Stimulated activated CD4-positive, alpha-beta T cell treated with anti-CD3 and anti-CD28 coated beads, Interleukin-12 subunit alpha, Interleukin-12 subunit beta, amount 100 ng/mL, for 24 hours (primary cell): ENCODE measurements around the gene IL15RA.
"Not testable (repeated sequence)": the region's sequence is repeated elsewhere in the genome, so short reads cannot be mapped to it uniquely, and the experiment has no call there.

ENCODE experiments used
- DNase-seq, 2 experiments: peaks; one replicate each; pipeline ENCODE4 v3.0.0-alpha.2; 2020; ENCODE audit warnings: low read depth in 2 of 2

The IL15RA gene

DNA sequence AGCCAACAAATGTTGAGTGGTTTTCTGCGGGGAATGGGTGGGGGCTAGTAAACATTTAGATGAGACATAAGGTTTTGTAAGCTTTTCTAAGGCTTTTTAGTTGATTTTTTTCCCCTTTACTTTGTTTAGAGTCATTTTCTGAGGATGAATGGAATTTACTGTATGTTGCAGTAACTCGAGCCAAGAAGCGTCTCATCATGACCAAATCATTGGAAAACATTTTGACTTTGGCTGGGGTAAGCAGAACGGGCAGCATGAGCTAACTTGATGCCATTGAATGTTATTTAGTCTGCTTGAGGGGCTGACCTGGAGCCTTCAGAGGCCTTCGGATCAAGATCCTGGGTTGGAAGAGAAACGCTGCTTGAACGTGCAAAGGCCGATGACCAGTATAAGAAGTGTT lies 50.0 kb downstream of the IL15RA start:
- no peak for DNase-seq

DNA sequence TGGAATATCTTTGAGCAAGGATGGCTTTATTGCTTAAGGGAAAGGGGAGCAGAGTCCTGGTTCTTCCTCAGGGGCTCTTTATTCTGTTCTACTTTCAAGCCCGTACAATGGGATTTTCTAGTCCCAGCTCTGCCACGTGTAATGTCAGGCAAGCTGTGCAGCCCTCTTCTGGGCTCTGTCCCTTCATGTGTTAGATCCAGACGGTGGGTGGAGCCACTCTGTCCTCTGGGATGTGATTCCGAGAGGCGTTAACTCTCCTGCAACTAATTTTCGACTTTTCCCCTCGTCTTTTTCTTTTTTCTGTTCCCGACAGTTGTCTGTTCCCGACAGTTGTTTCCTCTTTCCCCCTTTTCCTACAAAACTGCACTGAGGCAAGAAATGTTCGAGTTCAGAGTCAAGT lies 52.5 kb downstream of the IL15RA start:
- no peak for DNase-seq

DNA sequence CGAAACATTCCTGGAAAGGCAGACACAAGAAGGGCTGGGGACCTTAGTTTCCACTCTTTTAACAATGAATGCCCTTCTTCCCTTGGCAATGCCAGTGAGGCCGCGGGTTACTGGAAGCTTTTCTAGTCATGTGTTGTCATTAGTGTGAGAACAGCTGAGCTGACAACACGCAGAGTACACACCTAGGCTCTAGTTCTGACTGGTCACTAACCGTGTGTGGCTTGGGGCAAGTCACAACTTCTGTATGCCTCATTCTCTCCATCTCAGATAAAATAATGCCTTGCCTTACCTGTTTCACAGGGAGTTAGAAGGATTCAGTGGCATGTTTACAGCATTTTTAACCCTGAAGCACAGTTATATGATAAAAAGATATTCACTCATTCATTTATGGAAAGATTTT lies 55.6 kb downstream of the IL15RA start:
- DNase-seq, result no peak

DNA sequence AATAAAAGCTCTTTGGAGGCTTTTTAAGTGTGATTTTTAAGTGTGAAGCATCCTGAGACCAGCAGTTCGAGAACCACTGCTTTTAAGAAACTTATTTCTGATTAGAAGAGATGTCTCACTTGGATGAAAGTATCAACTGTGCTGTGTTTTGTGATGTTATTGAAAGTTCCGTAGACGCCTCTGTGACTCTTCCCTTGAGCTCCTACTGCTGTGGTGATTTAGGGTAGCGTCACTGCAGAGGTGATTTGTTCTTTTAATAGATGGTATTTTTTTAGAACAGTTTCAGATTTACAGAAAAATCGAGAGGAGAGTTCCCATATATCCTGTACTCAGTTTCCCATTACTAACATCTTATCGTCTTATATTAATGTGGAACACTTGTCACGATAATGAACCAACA lies 57.8 kb downstream of the IL15RA start:
- DNase-seq, result no peak

DNA sequence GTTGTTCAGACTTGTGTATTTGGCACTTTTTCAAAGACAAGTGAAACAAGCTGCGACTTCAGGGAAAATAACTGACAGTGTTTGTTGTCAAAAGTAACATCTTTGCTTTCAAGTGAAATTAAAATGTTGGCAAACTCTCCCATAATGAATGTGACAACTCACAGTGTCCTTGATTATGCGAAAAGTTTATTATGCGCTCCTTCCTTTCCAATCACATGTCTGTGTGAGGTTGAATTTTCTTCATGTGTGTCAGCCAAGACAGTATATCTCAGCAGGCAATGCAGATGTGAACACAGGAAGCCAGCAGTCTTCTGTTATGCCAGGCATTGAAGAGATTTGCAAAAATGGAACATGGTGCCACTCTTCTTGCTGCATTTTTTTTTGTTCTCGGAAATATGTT lies 58.6 kb downstream of the IL15RA start:
- no peak for DNase-seq

DNA sequence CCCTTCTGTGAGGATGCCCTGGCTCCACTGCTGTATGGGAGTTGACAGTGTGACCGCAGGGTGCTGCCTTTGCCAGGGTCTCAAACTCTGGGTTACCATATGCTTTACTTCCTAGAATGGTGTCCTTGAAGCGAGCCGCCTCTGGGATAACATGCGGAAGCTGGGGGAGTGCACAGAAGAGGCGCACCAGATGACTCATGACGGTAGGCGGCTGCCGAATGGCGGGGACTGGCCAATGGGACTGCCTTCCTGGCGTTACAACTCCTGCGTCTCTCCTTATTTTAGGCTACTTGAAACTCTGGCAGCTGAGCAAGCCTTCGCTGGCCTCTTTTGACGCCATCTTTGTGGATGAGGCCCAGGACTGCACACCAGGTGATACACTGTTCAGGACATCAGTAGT lies 60.0 kb downstream of the IL15RA start:
- no peak for DNase-seq

DNA sequence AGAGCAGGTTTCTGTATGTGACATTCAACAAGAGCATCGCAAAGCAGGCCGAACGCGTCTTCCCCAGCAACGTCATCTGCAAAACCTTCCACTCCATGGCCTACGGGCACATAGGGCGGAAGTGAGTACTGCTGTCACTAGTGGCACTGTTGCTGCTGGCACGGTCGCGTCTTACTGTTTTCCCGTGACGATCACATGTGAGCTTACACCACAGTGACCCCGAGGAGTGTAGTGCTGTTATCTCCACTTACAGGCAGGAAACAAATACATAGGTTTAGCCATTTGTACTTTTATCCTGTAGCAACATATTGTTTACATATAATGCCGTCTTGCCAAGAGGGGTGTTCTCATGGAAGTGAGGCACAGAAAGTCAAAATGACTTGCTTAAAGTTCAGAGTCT lies 61.9 kb downstream of the IL15RA start:
- no peak for DNase-seq

DNA sequence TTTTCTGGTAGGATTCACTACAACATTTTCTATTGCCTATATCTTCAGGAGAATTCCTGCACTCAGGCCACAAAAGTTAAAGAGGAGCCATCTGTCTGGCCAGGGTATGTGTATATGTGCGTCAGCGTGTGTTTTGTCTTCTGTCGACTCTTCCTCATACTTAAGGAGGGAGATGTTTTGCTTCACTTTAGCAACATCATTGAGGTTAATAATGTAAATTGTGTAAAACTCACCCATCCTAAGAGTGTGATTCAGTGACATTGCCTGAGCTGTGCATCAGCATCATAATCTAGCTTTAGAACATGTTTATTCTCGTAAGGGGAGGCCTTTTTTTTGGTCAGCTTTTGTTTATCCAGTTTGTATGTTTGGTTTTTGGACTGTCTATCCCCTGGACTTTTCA lies 63.6 kb downstream of the IL15RA start:
- no peak for DNase-seq

DNA sequence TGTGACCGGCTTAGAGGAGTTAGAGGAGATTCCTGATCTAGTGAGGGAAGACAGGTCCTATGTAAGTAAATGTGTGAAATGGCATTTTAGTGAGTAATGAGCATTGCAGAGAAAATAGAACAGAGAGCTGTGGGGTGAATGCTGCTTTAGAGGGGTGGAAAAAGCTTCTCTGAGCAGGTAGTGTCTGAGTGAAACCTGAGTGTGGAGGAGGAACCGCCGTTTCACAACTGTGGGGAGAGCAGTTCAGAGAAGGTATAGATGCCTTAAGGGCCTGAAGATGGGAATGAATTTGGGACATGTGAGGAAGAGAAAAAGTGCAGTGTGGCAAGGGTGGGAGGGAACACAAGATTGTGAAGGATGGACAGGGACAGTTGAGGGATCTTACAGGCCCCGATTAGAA lies 65.7 kb downstream of the IL15RA start:
- no peak for DNase-seq

DNA sequence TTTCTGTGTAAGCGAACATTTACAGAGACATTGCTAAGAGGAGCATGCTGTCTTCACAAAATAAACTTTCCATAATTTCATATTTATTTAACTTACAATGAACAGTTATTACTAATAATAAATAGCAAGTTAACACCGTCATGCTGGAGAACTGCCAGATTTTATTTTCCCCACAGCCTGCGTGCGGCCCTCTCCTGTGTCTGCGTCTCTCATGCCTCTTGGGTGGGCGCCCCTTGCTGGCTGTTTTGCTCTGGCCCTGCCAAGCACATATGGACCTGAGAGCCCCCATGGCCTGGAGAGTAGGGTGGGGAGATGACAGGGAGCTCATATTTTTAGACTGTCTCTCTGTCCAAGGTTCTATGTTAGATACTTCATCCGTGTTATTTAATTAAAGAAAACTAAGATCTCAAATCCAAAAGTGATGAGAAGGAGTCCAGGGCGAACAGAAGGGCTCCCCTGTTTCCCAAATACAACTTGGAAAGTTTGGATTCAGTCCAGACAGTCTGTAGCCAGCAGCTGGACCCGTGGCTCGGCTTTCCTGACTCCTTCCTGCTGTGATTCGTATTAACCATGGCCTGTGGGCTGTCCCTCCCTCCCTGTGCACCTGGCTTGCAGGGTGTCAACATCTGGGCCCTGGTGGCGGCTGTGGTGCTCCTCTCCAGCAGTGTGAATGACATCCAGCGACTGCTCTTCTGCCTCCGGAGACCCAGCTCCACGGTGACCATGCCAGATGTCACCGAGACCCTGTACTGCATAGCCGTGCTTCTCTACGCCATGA lies 66.8 kb downstream of the IL15RA start:
- no peak for DNase-seq

DNA sequence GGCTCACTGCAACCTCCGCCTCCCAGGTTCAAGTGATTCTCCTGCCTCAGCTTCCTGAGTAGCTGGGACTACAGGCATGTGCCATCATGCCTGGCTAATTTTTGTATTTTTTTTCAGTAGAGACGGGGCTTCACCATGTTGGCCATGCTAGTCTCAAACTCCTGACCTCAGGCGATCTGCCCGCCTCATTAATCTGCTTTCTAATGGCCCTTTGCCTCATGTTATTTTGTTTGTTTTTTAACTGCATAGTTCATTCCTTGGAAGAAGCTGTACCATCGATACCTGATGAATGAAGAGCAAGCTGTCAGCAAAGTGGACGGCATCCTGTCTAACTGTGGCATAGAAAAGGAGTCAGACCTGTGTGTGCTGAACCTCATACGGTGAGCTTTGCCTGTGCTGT lies 68.7 kb downstream of the IL15RA start:
- DNase-seq, result not testable (repeated sequence)

DNA sequence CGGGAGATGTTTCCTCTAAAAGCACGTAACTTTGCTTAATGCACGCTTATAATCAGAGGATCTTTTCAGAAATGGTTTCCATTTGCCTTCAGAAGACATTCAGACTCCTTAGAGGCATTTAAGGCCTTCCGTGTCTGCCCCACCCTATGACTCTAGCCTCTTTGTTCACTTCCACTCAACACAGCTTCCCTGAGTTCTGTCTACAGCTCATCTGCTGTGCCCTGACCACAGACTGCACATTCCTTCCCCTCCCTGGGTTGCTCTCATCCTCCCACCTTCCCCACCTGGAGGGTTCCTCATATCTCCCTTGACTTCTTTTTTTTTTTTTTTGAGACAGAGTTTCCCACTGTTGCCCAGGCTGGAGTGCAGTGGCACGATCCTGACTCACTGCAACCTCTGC lies 70.7 kb downstream of the IL15RA start:
- DNase-seq, result no peak

DNA sequence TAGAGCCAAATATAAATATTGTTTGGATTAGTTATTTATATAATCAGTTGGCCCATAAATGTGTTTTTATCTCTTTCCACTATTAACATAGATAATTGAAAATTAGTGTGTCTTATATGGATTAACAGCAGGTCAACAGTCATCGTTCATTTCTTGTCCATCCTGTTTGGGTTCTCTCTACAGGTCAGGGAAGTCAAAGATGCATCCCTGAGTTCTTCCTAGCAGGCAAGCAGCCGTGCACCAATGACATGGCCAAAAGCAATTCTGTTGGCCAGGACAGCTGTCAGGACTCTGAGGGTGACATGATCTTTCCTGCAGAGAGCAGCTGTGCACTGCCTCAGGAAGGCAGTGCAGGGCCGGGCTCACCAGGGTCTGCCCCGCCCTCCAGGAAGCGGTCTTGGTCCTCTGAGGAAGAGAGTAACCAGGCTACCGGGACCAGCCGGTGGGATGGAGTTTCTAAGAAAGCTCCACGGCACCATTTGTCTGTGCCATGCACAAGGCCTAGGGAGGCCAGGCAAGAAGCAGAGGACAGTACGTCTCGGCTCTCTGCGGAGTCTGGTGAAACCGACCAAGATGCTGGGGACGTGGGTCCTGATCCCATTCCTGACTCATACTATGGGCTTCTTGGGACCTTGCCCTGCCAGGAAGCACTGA lies 71.4 kb downstream of the IL15RA start:
- no peak for DNase-seq

DNA sequence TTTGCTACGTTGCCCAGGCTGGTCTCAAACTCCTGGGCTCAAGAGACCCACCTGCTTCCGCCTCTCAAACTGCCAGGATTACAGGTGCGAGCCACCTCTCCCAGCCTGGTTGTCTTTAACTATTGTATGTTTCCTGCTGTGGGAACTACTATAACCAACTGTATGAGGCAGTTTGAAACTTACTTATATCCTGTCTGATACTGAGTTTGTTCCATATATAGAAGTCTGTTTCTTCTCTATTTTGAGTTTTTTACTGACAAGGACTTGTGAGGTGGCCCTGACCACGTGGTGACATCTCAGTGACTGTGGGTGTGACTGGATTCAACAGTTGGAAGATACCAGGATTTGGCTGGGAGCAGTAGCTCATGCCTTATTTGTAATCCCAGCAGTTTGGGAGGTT lies 73.1 kb downstream of the IL15RA start:
- no peak for DNase-seq

DNA sequence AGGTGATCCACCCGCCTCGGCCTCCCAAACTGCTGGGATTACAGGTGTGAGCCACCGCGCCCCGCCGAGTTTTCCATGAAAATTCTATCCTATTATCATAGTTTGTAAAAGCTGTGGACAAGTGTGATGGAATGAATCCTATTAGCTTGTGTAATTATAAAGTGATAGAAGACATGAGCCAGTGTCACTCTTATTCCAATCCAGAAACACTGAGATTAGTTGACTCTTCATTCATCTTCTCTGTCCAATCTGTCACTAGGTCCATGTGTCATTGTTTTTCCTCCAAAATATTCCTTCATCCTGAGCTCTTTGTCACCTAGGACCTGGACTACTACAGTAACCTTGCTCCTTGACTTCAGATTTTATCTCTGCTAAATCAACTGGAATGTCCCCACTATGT lies 73.8 kb downstream of the IL15RA start:
- DNase-seq, result no peak

DNA sequence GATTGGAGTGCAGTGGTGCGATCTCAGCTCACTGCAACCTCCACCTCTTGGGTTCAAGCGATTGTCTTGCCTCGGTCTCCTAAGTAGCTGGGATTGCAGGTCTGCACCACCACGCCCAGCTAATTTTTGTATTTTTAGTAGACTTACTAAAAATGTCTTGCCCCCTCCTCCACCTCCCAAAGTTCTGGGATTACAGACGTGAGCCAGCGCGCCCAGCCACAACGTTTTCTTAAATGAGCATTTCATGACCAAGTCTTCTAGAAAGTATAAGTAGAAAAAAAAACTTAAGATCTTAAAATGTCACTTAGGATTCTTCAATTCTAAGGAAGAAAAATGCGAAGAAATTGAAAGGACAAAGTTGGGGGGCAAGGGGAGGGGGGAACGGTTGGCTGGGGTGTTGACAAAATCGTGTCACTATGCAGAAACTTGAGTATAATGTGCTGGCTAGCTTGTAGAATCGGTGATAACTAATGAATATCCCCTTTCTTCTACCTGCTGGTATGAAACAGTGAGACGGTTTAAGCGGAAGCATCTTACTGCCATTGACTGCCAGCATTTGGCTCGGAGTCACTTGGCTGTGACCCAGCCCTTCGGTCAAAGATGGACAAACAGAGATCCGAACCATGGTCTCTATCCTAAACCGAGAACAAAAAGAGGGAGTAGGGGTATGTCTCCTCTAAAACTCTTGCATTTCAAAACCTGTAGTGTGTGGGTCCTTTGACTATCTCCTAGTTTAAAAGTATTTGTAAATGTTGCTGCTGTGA lies 74.7 kb downstream of the IL15RA start:
- no peak for DNase-seq
